Mucosa of stomach (tissue), 1 donor: ENCODE measurements around the gene S100A7.
"Not testable (repeated sequence)": the region's sequence is repeated elsewhere in the genome, so short reads cannot be mapped to it uniquely, and the experiment has no call there.

Experiments used
- H3K27me3 ChIP-seq: one replicate; pipeline ENCODE4 v1.7.0; 2013; ENCODE audit warnings: mild to moderate bottlenecking, low read length; ENCODE audit not compliant: control insufficient read depth, insufficient read depth
- H3K36me3 ChIP-seq: one replicate; pipeline ENCODE4 v1.7.0; 2013; ENCODE audit warnings: low read length; ENCODE audit not compliant: control insufficient read depth, insufficient read depth
- H3K4me1 ChIP-seq: one replicate; pipeline ENCODE4 v1.7.0; 2013; ENCODE audit warnings: mild to moderate bottlenecking, low read length; ENCODE audit not compliant: control insufficient read depth, insufficient read depth
- H3K4me3 ChIP-seq: one replicate; pipeline ENCODE4 v1.7.0; 2013; ENCODE audit warnings: low read length
- H3K9ac ChIP-seq: one replicate; pipeline ENCODE4 v1.7.0; 2013; ENCODE audit warnings: mild to moderate bottlenecking, low read length, moderate library complexity
- H3K9me3 ChIP-seq: one replicate; pipeline ENCODE4 v1.7.0; 2013; ENCODE audit warnings: mild to moderate bottlenecking, low read length, moderate library complexity; ENCODE audit not compliant: control insufficient read depth
- donor health status: Pancreatic carcinoma.

S100A7 gene

GRCh38 chr1:153428073-153428638, 32.3 kb downstream of the S100A7 start:
- H3K4me3 ChIP-seq = no peak overlapping the region
- no peaks in the 10 kb centered on the region for H3K4me1 ChIP-seq
- no peaks in the 10 kb centered on the region for H3K36me3 ChIP-seq
- no peaks in the 10 kb centered on the region for H3K27me3 ChIP-seq
- H3K9ac ChIP-seq = no peak overlapping the region
- no peaks in the 10 kb centered on the region for H3K9me3 ChIP-seq

GRCh38 chr1:153426809-153427208, 33.6 kb downstream of the S100A7 start:
- Histone ChIP-seq H3K9ac (no peak overlapping the region), H3K9me3 (no peaks in the 10 kb centered on the region)

GRCh38 chr1:153422450-153423068, 37.9 kb downstream of the S100A7 start:
- H3K9ac ChIP-seq = no peak overlapping the region
- no peaks in the 10 kb centered on the region for H3K9me3 ChIP-seq
- no peaks in the 10 kb centered on the region for H3K36me3 ChIP-seq
- H3K4me1 ChIP-seq = no peaks in the 10 kb centered on the region
- no peak overlapping the region for H3K4me3 ChIP-seq
- no peaks in the 10 kb centered on the region for H3K27me3 ChIP-seq

More at GRCh38 chr1:153426809-153427208, 33.6 kb downstream of the S100A7 start:
- H3K4me3 ChIP-seq = no peak overlapping the region
- H3K4me1 ChIP-seq = no peaks in the 10 kb centered on the region
- no peaks in the 10 kb centered on the region for H3K36me3 ChIP-seq
- no peaks in the 10 kb centered on the region for H3K27me3 ChIP-seq

- H3K9me3 ChIP-seq = no peaks in the 10 kb centered on the region
- no peaks in the 10 kb centered on the region for H3K27me3 ChIP-seq
Measured at GRCh38 chr1:153420306-153420705, 40.1 kb downstream of the S100A7 start.

GRCh38 chr1:153419436-153419793, 41.0 kb downstream of the S100A7 start:
- H3K4me1 ChIP-seq, H3K27me3 ChIP-seq, H3K9ac ChIP-seq, H3K4me3 ChIP-seq, H3K36me3 ChIP-seq, H3K9me3 ChIP-seq: not testable (repeated sequence)

More at GRCh38 chr1:153420306-153420705, 40.1 kb downstream of the S100A7 start:
- Histone ChIP-seq H3K36me3 (no peaks in the 10 kb centered on the region), H3K4me1 (no peaks in the 10 kb centered on the region), H3K9ac (no peak overlapping the region), H3K4me3 (no peak overlapping the region)

GRCh38 chr1:153418758-153419435, 41.6 kb downstream of the S100A7 start:
- not testable (repeated sequence) for H3K4me3 ChIP-seq, H3K9ac ChIP-seq, H3K36me3 ChIP-seq, H3K27me3 ChIP-seq, H3K4me1 ChIP-seq, H3K9me3 ChIP-seq

GRCh38 chr1:153417136-153417888, 43.1 kb downstream of the S100A7 start:
- Histone ChIP-seq H3K4me3 (no peak overlapping the region), H3K27me3 (no peaks in the 10 kb centered on the region), H3K9me3 (no peaks in the 10 kb centered on the region), H3K9ac (no peak overlapping the region), H3K4me1 (no peaks in the 10 kb centered on the region), H3K36me3 (no peaks in the 10 kb centered on the region)

GRCh38 chr1:153415850-153416570, 44.4 kb downstream of the S100A7 start, which contains the start of gene S100A7A:
S100A7A (plus strand) TSS chr1:153416520; CDS start chr1:153418083, 1,563 bp downstream.
- H3K9me3 ChIP-seq = no peaks in the 10 kb centered on the region
- no peaks in the 10 kb centered on the region for H3K4me1 ChIP-seq
- H3K36me3 ChIP-seq = no peaks in the 10 kb centered on the region
- H3K9ac ChIP-seq = no peak within 1 kb of the TSS
- H3K4me3 ChIP-seq = no peak within 1 kb of the TSS
- no peaks in the 10 kb centered on the region for H3K27me3 ChIP-seq

GRCh38 chr1:153413961-153414360, 46.5 kb downstream of the S100A7 start:
- not testable (repeated sequence) for H3K27me3 ChIP-seq, H3K36me3 ChIP-seq, H3K9ac ChIP-seq, H3K4me1 ChIP-seq, H3K4me3 ChIP-seq, H3K9me3 ChIP-seq
